ENCODE measurements around the gene DKC1.

Gene DKC1

DNA sequence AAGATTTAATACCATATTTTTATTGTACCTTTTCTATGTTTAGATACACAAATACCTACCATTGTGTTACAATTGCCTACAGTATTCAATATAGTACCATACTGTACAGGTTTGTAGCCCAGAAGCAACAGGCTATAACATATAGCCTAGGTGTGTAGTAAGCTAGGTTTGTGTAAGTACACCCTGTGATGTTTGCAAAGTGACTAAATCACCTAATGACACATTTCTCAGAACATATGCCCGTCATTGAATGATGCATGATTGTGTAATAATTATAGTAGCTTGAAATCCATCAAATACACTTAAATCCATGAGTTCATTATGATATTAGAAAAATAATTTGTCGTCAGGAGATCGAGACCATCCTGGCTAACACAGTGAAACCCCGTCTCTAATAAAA is 42.6 kb upstream of the DKC1 start:
- no peak for ATAC-seq
- TF ChIP-seq TCF4 (CRISPR knock-in tag; IDR thresholded peaks at IDR 0.05; ENCODE audit: borderline replicate concordance) (no peak), ZNF8 (CRISPR knock-in tag; IDR thresholded peaks at IDR 0.05) (no peak), TOX (CRISPR knock-in tag; IDR thresholded peaks at IDR 0.05; ENCODE audit: borderline replicate concordance) (no peak), ZNF565 (CRISPR knock-in tag; conservative IDR thresholded peaks at IDR 0.05; ENCODE audit: low read depth) (no peak), RARB (CRISPR knock-in tag; IDR thresholded peaks at IDR 0.05) (no peak)
- TF ChIP-seq, protein P1, sequence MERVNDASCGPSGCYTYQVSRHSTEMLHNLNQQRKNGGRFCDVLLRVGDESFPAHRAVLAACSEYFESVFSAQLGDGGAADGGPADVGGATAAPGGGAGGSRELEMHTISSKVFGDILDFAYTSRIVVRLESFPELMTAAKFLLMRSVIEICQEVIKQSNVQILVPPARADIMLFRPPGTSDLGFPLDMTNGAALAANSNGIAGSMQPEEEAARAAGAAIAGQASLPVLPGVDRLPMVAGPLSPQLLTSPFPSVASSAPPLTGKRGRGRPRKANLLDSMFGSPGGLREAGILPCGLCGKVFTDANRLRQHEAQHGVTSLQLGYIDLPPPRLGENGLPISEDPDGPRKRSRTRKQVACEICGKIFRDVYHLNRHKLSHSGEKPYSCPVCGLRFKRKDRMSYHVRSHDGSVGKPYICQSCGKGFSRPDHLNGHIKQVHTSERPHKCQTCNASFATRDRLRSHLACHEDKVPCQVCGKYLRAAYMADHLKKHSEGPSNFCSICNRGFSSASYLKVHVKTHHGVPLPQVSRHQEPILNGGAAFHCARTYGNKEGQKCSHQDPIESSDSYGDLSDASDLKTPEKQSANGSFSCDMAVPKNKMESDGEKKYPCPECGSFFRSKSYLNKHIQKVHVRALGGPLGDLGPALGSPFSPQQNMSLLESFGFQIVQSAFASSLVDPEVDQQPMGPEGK (CRISPR knock-in tag; IDR thresholded peaks at IDR 0.05; ENCODE audit: borderline replicate concordance): no peak
- TF ChIP-seq, protein P2, sequence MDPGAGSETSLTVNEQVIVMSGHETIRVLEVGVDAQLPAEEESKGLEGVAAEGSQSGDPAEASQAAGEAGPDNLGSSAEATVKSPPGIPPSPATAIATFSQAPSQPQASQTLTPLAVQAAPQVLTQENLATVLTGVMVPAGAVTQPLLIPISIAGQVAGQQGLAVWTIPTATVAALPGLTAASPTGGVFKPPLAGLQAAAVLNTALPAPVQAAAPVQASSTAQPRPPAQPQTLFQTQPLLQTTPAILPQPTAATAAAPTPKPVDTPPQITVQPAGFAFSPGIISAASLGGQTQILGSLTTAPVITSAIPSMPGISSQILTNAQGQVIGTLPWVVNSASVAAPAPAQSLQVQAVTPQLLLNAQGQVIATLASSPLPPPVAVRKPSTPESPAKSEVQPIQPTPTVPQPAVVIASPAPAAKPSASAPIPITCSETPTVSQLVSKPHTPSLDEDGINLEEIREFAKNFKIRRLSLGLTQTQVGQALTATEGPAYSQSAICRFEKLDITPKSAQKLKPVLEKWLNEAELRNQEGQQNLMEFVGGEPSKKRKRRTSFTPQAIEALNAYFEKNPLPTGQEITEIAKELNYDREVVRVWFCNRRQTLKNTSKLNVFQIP (CRISPR knock-in tag; IDR thresholded peaks at IDR 0.05; ENCODE audit: borderline replicate concordance, low read depth): no peak

DNA sequence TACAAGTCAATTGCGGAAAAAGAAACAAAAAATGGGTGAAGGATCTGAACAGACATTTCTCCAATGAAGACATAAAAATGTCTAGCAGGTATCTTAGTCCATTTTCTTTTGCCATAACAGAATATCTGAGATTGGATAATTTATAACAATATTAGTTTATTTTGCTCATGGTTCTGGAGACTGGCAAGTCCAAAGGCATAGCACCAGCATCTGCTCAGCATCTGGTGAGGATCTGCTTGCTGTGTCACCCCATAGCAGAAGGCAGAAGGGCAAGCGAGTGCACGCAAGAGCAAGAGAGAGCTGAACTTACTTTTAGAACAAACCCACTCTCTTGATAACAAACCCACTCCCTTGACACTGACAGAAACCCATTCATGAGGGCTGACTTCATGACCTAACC is 41.5 kb upstream of the DKC1 start:
- no peak for ATAC-seq
- no peak for TF ChIP-seq ZC3H10 (CRISPR knock-in tag; IDR thresholded peaks at IDR 0.05)

DNA sequence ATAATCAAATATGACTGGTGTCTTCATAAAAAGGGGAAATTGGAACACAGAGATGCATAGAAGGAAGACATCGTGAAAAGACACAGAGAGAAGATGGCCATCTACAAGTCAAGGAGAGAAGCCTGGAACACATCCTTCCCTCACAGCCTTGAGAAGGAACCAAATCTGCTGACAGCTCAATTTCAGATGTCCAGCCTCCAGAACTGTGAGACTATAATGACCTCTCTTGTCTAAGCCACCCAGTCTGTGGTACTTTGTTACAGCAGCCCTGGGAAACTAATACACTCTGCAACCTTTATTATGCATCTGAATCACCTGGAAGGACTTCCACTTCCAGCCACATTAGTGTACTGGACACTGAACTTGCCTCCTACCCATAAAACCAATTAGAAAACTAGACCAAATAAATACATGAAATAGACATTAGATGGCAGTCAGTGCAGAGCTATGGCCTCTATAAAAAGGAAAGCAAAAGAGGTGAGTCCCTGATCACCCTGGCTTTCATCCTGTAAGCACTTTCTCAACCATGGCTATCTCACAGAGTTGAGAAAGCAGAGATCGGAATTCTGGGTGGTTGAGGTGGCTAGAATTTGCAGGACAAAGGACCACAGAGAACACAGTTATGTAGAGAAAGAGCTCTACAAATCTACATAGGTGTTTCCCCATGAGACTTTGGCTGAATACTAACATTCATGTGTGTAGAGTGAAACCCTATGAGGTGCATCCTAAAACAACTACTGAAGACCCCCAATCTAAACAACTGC is 37.5 kb upstream of the DKC1 start:
- TF ChIP-seq RARB (CRISPR knock-in tag; IDR thresholded peaks at IDR 0.05) (no peak), PPARA (CRISPR knock-in tag; IDR thresholded peaks at IDR 0.05; ENCODE audit: borderline replicate concordance) (no peak), ZNF70 (CRISPR knock-in tag; IDR thresholded peaks at IDR 0.05) (no peak), ZFP30 (CRISPR knock-in tag; IDR thresholded peaks at IDR 0.05) (no peak), ARNTL (CRISPR knock-in tag; IDR thresholded peaks at IDR 0.05; ENCODE audit: borderline replicate concordance, low read depth) (no peak), OSR1 (CRISPR knock-in tag; IDR thresholded peaks at IDR 0.05) (no peak), TCF4 (CRISPR knock-in tag; IDR thresholded peaks at IDR 0.05; ENCODE audit: borderline replicate concordance) (no peak), BACH2 (CRISPR knock-in tag; IDR thresholded peaks at IDR 0.05; ENCODE audit: borderline replicate concordance) (no peak), ZC3H10 (CRISPR knock-in tag; IDR thresholded peaks at IDR 0.05) (no peak), GLIS3 (CRISPR knock-in tag; IDR thresholded peaks at IDR 0.05) (no peak), ISL1 (CRISPR knock-in tag; IDR thresholded peaks at IDR 0.05) (no peak), ZNF8 (CRISPR knock-in tag; IDR thresholded peaks at IDR 0.05) (no peak), ESRRG (CRISPR knock-in tag; IDR thresholded peaks at IDR 0.05) (no peak), SNAI2 (CRISPR knock-in tag; IDR thresholded peaks at IDR 0.05) (no peak)
- TF ChIP-seq, protein P1 (CRISPR knock-in tag; IDR thresholded peaks at IDR 0.05; ENCODE audit: borderline replicate concordance): no peak
- TF ChIP-seq, protein P2 (CRISPR knock-in tag; IDR thresholded peaks at IDR 0.05; ENCODE audit: borderline replicate concordance, low read depth): no peak
- TF ChIP-seq, protein P3, sequence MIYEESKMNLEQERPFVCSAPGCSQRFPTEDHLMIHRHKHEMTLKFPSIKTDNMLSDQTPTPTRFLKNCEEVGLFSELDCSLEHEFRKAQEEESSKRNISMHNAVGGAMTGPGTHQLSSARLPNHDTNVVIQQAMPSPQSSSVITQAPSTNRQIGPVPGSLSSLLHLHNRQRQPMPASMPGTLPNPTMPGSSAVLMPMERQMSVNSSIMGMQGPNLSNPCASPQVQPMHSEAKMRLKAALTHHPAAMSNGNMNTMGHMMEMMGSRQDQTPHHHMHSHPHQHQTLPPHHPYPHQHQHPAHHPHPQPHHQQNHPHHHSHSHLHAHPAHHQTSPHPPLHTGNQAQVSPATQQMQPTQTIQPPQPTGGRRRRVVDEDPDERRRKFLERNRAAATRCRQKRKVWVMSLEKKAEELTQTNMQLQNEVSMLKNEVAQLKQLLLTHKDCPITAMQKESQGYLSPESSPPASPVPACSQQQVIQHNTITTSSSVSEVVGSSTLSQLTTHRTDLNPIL (CRISPR knock-in tag; IDR thresholded peaks at IDR 0.05; ENCODE audit: low read depth): no peak
- TF ChIP-seq, protein P4, sequence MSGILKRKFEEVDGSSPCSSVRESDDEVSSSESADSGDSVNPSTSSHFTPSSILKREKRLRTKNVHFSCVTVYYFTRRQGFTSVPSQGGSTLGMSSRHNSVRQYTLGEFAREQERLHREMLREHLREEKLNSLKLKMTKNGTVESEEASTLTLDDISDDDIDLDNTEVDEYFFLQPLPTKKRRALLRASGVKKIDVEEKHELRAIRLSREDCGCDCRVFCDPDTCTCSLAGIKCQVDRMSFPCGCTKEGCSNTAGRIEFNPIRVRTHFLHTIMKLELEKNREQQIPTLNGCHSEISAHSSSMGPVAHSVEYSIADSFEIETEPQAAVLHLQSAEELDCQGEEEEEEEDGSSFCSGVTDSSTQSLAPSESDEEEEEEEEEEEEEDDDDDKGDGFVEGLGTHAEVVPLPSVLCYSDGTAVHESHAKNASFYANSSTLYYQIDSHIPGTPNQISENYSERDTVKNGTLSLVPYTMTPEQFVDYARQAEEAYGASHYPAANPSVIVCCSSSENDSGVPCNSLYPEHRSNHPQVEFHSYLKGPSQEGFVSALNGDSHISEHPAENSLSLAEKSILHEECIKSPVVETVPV (CRISPR knock-in tag; IDR thresholded peaks at IDR 0.05): no peak
- no peak for ATAC-seq
